Fibroblast of pulmonary artery (primary cell): ENCODE results near the gene POLR3B.

Experiments
- DNase-seq: peaks from one replicate; pipeline ENCODE4 v3.0.0-alpha.2; 2010; ENCODE audit warnings: low read depth
- H3K4me3 ChIP-seq: replicated peaks from 2 replicates; pipeline ENCODE4 v1.5.1; 2011; ENCODE audit warnings: low read depth, mild to moderate bottlenecking, control low read depth, low read length, moderate library complexity
- CTCF ChIP-seq: IDR thresholded peaks from 2 replicates; pipeline ENCODE4 v1.5.1; 2011; ENCODE audit warnings: mild to moderate bottlenecking, control low read depth, low read length, inconsistent platforms; ENCODE audit errors: missing control alignments

Gene POLR3B

GRCh38 chr12:106481246-106481645 lies 123.7 kb downstream of the POLR3B start:
- no peak for TF ChIP-seq CTCF
- H3K4me3 ChIP-seq: no peak overlapping the region
- DNase-seq: no peak

GRCh38 chr12:106487664-106488063 lies 130.1 kb downstream of the POLR3B start:
- no peak overlapping the region for H3K4me3 ChIP-seq
- no peak for DNase-seq
- TF ChIP-seq CTCF: no peak

- no peak for TF ChIP-seq CTCF
- no peak for DNase-seq
- H3K4me3 ChIP-seq: no peak overlapping the region
Measured at GRCh38 chr12:106488884-106489283, 131.3 kb downstream of the POLR3B start.

- TF ChIP-seq CTCF: no peak
- DNase-seq: no peak
- no peak overlapping the region for H3K4me3 ChIP-seq
Measured at GRCh38 chr12:106490264-106490663, 132.7 kb downstream of the POLR3B start.

GRCh38 chr12:106492857-106493256 lies 135.3 kb downstream of the POLR3B start:
- no peak for DNase-seq
- no peak for TF ChIP-seq CTCF
- no peak overlapping the region for H3K4me3 ChIP-seq

GRCh38 chr12:106493531-106493930 lies 136.0 kb downstream of the POLR3B start:
- no peak for TF ChIP-seq CTCF
- no peak for DNase-seq
- no peak overlapping the region for H3K4me3 ChIP-seq

- TF ChIP-seq CTCF: no peak
- H3K4me3 ChIP-seq: no peak overlapping the region
- DNase-seq: no peak
Measured at GRCh38 chr12:106495354-106495965, 137.9 kb downstream of the POLR3B start.
